T-helper 1 cell (primary cell): ENCODE results near the gene HOXB7.

ENCODE experiments used
- DNase-seq, 5 donors: peaks; one replicate each; pipeline ENCODE4 v3.0.0-alpha.2; 2012 to 2020

HOXB7 gene

GRCh38 chr17:48594538-48595277 lies 16.1 kb downstream of the HOXB7 start:
- DNase-seq, result no peak

- peak; percentile 59 to 79 (median 73) for DNase-seq
Observed at GRCh38 chr17:48593840-48594537, 16.8 kb downstream of the HOXB7 start.

- DNase-seq, result no peak
Observed at GRCh38 chr17:48593126-48593829, 17.5 kb downstream of the HOXB7 start, which contains the start of gene HOXB5. HOXB5 (minus strand) TSS chr17:48593779; CDS start chr17:48593682, 97 bp downstream.

GRCh38 chr17:48592577-48592976 lies 18.2 kb downstream of the HOXB7 start:
- no peak for DNase-seq

DNA sequence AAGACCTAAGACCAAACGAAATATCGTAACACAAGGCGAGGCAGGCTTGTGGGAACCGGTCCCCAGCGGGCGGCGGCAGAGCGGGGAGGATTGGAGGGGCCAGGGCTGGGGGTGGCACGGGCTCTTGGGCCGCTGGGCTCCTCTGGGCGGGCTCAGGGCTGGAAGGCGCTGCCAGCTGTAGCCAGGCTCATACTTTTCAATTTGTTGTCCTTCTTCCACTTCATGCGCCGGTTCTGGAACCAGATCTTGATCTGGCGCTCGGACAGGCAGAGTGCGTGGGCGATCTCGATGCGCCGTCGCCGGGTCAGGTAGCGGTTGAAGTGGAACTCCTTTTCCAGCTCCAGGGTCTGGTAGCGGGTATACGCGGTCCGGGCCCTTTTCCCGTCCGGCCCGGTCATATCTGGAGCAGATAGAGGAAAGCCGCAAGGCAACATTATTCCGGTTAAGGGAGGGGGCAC lies 18.7 kb downstream of the HOXB7 start:
- no peak for DNase-seq

- DNase-seq, result no peak
Observed at GRCh38 chr17:48591255-48592056, 19.4 kb downstream of the HOXB7 start.

DNA sequence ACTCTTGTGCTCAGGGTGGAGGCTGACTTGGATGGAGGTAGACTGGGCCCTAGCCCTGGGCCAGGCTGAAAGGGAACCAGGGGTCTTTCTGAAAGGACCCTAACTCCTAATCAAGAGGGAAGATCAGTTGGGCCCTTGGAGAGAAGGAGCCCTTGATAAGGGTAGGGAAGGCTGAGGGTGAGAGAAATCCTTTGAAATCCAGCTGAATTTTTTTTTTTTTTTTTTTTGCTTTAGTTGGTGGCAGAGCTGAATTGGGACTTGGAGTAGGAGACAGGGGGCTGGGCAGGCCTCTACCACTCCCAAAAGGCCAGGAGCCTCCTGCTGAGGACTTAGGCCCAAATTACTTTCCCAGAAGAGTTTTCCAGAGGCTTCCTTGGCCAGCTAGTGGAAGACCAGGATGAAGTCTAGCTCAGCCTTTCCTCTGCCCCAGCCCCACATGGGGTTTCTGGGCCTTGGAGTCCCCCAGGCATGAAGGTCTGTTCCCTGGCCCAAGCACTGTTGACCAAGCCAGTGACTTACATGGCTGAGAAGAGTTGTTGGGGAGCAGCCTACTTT lies 20.1 kb downstream of the HOXB7 start:
- DNase-seq, result no peak

DNA sequence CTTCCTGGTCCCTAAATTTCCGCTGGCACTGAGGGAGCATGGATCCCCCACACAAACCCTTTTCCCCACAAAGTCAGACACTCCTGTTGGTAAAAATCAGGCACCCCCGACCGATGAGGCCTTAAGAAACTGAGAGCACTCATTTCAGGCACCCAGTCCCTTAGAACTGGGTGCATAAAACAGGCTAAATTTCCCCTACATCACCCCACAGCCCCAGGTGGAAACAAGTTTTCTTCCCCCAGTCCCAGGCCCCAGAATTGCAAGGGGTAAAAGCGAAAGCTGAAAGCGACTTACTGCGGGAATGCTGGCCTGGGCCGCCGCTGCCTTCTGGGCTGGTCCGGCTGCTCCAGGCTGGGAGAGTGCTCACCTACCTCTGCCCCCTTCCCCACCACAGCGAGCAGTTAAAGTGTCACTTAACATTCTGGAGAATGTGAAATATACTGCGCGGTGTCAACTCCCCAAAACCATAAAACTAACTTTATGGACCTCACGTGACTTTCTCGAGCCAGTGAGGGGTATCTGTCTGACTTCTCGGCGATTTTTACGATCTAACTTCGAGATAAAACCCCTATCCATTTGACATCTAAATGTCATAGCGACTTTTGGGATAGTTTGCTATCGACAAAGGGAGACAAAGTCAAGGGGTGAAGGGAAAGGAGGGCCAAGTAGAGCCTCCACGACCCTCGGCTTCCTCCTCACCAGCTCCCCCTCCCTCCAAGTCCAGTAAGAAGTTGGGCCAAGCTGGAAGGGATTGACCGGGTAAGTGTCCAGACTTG lies 20.8 kb downstream of the HOXB7 start, which contains the start of gene HOXB3:
HOXB3 (minus strand) TSS at position 411 of the 776 bp plus-strand sequence. CDS start 37,767 bp downstream, outside the sequence.
- DNase-seq, result no peak

DNA sequence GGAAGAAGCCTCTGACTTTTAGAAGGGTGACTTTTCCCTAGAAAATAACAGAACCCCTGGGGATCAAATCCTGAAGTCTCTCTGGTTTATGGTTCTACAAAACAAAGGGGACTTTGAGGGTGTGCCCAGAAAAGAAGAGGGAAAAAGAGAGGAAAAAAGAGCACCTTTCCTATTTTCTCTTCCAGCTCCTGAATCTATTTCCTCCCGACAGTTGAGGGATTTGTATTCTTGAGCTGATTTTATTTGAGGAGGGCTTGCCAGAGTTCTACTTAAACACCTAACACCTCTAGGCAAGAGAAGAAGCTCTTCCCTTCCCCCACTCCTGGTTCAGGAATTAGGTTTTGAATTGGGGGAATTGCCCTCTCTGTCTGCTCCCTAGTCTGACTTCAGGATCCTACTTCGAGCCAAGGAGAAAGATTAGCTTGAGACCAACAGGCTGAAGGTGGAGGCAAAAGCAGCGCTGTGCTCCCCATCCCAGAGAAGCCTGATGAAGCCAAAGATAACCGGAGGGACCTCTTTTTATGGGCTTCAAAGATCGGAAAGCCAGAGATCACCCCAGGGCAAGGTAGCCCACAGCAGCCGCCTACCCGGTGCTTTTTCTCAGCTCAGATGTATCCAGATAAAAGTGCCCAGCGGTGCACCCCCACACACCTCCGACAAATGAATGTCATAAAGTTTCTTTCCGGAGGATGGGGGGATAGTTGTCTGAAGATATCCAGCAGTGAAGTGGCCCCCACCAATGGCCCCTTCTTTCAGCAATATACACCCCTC lies 21.6 kb downstream of the HOXB7 start:
- DNase-seq, result no peak

GRCh38 chr17:48588528-48588927 lies 22.3 kb downstream of the HOXB7 start:
- no peak for DNase-seq

DNA sequence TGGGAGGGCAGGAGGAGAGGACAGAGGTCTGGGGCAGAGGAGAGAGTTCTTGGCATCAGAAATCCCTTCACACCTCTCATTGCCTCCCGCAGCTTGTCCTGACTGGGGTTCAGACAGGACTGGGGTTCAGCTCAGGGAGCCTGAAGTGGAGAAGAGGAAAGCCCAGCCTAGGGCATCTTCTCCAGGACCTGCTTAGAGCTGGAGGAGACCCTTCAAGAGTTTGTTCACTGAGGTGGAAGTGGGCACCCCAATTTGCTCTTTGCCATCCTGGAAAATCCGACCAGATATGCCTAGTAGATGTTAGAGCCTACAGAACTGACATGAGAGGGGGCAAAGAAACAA lies 22.8 kb downstream of the HOXB7 start:
- no peak for DNase-seq

DNA sequence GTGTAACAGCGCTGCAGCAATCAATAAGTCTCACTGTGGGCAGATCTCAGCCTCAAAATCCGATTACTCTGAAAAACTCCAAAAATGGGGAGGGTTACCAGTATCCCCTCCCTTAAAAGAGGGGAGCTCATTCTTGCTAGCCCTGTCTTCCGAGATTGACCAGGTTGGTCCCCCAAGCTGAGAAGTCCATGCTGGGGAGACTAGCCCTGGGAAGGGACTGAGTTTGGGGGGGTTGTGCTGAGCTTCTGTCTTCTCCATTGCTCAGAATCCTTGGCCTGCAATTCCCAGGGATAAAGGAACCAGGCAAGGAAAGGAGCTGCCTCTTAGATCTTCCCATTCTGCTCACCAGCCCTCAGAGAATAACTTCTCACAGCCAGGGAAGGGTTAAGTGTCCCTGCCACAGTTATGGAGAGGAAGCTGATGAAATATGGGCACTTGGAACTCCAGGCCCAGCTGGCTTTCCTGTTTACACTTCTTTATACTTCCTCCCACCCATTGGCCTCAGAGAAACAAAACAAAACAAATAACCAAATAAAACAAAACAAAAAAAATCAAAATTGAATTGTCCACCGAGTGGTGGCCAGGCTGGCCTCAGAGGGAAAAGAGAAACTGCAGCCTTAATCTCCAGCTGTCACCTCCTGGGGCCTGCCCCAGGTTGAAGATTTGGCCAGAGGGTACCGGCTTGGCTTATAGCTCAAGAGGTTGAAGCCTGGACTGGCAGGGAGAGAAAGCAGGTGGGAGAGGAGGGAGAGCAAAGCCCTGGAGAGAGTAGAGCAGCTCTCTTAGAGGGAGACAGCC lies 23.3 kb downstream of the HOXB7 start:
- DNase-seq, result no peak

DNA sequence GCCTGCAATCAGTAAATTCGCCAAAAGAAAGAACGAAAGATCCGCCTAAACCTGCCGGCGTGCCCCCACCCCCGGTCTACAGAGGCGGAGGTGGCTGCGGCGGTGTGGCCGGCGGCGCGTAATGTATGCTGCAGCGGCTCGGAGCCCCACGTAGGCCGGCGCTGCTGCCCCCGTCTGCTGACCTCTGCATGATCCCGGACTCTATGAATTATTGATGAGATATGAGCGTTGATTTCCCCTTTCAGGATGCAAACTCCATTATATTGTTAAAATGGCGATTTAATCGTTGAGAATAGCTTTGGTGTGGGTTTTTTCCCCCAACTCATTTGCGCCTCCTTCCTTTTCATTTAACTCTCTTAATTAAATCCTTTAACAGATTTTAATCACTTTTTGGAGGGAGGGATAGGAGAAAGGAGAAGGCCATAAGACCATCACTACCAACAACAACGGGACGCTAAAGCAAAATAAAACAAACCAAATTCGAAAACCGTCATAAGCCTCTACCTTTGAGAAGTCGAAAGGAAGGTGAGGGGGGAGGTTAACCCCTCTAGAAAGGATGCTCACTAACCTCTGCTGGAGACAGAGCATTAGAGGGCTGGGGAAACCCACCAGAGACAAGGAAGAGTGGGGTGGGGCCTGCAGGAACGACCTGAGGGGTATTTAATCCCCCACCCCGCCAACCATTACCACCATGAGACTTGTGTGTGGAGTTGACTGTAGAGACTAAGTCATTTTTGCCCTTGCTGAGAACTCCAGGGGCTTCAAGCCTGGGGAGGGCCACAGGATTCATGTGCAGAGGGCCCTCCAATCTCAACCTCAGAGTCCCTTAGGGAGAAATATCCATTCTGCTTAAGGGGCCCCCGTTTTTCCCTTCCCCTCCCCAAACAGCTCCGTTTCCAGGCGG lies 24.2 kb downstream of the HOXB7 start:
- no peak for DNase-seq

DNA sequence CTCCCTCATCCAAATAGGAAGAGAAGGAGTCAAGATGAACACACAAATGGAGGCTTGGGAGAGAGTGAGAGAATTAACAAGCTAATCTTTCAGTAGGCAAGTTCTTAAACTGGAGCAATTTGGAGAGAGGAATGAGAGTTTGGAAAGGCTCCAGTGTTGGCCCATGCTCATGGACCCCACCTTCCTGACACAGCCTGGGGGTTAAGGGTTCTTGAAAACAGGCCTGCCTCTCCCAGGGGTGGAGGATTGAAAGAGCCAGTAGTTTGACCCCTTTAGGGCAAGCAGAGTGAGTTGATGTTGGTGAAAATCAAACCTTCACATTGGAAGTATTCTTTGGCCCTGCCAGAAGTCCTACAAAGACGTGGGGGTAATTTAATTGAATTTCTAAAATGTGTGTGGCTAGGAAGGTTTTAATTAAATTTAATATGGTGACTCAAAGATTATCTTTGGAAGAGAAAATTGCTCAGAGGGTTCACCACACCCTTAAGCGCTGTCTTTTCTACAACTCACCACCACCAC lies 26.5 kb downstream of the HOXB7 start:
- DNase-seq, result no peak

DNA sequence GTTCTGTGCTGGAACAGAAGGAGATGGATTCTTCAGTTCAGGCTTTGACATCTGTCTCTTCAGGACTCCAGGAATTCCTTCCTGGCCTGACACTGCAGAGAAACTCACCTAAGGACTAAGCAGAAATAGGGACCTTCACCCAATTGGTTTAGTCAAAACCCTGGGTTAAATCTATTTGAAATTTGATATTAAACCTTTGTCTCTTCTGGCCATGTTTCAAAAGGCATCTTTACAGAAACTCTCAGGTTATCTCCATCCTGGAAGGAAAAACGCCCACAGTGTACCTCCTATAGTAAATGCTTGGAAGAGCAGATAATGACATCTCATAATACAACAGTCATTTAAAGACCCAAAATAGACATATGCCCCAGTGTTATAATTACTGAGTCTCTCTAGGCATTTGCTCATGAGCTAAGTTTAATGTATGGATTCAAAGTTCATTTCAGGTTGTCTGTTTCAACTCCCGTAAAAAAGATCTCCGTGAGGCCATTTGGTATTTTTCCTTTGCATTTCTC lies 27.1 kb downstream of the HOXB7 start:
- DNase-seq, result no peak

GRCh38 chr17:48582750-48583069 lies 28.1 kb downstream of the HOXB7 start:
- no peak for DNase-seq

GRCh38 chr17:48579760-48580554 lies 30.9 kb downstream of the HOXB7 start:
- DNase-seq, result no peak

DNA sequence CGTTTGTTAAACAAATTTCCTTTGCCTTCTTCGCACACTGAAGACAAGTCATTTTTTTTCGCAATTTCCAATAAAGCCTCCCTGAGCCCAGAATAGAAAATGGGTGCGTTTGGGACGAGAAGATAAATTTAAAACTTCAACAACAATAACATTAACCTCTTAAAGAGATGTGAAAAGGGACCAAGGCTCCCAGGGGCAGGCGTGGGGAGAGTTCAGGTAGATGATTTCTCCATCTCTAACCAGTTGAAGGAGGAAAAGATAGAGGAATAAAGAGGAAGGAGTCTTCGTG lies 31.4 kb downstream of the HOXB7 start:
- DNase-seq, result no peak
